Hippocampal formation (tissue), 2 donors: ENCODE data around the gene DNAH1.
A peak's percentile ranks its signal among the peaks of the same experiment; 100 is the strongest.
"Not testable (repeated sequence)": the region's sequence is repeated elsewhere in the genome, so short reads cannot be mapped to it uniquely, and the experiment has no call there.

Experiments used
- DNase-seq, 2 donors: peaks; one replicate each; lab custom pipeline; 2025; lab: John Stamatoyannopoulos, UW

Gene DNAH1

DNA sequence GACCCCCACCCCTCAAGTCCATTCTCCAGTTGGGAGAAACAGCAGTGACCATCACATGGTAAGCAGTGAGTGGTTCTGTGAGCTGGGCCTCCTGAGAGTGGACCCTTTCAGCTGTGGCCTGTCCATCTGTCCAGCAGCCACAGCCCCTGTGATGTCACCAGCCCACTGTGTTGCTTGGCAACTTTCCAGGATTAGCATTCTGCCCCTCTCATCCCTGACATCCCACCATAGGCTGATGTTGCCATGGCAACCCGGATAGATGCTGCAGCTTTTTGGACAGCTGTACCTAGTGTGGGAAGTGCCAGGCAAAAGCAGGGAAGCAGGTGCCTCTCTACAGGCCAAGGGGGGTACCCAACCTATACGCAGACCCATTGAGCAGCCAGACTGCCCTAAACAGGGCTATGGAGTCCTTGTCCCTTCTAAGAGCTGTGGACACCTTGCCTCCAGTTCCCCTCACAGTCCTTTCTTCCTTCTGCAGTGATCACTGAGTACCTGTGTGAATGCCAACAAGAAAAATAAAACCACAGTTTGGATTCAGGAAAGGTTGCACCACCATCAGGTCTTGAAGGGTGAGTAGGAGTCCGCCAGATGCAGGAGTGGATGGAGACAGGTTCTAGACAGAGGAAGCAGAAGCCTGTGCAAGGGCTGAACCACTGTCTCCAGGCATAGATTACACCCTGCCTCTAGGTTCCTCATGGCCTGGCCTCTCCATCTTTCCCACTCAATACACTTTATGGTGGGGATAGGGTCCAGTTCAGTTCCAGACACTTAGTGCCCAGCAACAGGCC, at the start of gene DNAH1:
DNAH1 (plus strand) TSS at position 343 of the 788 bp plus-strand sequence. CDS start 6,124 bp downstream, outside the sequence.
- DNase-seq, result no peak

DNA sequence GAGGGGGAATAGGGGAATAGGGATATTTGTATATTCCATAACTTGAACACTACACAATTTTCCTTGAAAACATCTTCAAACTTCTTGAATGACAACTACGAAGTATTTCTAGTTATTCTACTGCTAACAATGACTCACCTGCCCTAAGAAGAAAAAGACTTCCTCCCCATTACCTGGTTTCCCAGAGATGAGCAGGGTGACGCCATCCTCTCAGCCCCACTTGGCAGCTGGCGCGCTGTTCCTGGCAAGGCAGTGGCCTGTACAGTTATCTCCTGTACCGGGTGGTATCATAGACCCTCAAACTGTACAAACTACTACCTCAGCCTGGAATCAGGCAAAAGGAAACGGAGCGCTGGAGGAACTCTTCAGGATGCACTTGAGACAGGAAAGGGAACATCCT, 48.1 kb upstream of the DNAH1 start:
- DNase-seq, result no peak

DNA sequence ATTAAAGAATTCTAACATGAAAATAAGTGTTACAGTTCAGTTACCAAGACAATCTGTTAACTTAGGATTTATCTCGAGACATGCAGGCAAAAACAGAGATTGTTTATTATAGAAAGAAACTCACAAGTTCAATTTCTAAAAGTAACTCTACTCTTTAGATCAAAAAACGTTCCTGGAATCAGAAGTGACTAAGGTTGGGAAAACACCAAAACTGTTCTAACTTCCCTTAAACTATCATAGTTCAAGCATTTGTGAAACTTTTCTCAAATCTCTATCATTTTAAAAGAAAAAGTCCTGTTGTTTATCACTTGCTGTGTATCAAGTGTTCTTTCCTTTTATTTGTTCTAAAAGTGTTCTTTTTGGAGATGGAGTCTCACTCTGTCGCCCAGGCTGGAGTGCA, 46.3 kb upstream of the DNAH1 start:
- no peak for DNase-seq

DNA sequence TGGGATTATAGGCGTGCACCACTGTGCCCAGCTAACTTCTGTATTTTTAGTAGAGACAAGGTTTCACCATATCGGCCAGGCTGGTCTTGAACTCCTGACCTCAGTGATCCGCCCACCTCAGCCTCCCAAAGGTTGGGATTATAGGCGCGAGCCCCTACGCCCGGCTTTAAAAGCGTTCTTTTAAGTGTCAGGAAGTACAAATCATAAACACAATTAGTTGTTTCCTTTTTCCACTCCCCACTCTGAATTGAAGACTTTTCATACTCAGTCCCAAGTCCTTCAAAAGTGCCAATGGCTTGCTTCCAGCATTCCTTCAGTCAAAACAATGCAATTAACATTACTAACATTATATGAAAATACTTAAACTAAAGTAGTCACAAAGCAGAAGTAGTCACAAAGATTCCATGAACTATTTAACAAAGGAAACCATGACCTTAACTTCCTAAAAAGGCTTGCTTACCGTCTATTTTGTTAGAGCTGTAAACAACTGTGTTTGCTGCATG, 45.8 kb upstream of the DNAH1 start:
- no peak for DNase-seq

DNA sequence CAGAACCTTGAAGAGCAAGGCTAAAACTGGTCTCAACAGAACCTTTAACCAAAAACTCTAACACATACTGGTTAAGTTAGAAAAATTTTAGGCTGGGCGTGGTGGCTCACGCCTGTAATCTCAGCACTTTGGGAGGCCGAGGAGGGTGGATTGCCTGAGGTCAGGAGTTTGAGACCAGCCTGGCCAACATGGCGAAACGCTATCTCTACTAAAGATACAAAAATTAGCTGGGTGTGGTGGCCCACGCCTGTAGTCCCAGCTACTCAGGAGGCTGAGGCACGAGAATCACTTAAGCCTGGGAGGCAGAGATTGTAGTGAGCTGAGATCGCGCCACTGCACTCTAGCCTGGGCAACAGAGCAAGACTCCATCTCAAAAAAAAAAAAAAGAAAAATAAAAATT, 43.9 kb upstream of the DNAH1 start:
- DNase-seq, result not testable (repeated sequence)

GRCh38 chr3:52272831-52273230, 43.3 kb upstream of the DNAH1 start:
- DNase-seq, result no peak

GRCh38 chr3:52274781-52275180, 41.3 kb upstream of the DNAH1 start:
- not testable (repeated sequence) for DNase-seq

- DNase-seq, result peak in 1 of 2 donors; percentile 14
Measured at GRCh38 chr3:52277071-52277964, 38.8 kb upstream of the DNAH1 start.

- peak; percentile 48 to 54 for DNase-seq
Measured at GRCh38 chr3:52277972-52278509, 38.1 kb upstream of the DNAH1 start.

DNA sequence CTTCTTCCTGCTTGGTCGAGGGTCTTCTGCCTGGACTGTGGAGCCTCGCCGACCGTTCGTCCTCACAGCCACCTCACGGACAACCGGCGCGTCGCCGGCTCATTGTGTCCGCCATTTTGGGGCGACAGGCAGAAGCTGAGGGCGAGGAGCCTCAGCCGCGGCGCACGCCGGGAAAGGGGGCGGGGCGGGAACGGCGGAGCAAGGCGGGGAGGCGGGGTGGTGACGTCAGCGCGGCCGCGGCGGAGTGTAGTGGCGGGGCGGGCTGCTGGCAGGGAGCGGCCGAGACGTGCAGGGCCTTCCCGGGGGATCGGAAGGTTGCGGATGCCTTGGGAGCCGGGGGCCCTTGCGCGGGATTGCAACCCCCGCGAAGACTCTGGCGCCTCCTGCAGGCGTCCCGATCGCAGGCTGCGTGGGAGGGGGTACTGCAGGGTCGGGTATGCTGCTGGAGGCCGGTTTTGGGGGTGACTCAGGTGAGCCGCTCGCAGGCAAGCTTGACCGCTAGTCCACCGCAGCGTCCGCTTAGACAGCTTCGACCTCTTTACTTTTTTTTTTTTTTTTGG, 37.5 kb upstream of the DNAH1 start, which contains the start of gene WDR82:
WDR82 (minus strand) TSS at position 140 of the 560 bp plus-strand sequence. CDS start 288 bp downstream, outside the sequence.
- DNase-seq, result peak; percentile 93 to 94

DNA sequence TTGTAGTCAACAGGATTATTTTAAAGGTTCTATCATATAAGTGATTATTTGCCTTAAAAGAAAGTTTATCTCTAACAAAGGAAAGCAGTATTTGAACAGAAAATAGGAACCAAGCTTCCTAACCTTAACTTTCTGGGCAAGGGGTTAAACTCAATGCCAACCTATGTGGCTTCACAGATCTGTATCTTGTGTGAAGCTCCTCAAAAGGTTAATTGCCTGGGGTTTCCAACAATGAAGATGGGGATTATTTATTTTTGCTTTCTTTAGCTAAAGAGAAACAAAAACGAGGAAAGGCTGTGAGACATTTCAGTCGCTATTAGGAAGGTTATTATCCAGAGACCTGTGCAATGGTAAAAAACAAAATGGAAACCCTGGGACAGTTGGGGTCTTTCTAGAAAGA, 36.5 kb upstream of the DNAH1 start:
- DNase-seq, result no peak

- DNase-seq, result peak in 1 of 2 donors; percentile 25
Measured at GRCh38 chr3:52280050-52280461, 36.1 kb upstream of the DNAH1 start.

DNA sequence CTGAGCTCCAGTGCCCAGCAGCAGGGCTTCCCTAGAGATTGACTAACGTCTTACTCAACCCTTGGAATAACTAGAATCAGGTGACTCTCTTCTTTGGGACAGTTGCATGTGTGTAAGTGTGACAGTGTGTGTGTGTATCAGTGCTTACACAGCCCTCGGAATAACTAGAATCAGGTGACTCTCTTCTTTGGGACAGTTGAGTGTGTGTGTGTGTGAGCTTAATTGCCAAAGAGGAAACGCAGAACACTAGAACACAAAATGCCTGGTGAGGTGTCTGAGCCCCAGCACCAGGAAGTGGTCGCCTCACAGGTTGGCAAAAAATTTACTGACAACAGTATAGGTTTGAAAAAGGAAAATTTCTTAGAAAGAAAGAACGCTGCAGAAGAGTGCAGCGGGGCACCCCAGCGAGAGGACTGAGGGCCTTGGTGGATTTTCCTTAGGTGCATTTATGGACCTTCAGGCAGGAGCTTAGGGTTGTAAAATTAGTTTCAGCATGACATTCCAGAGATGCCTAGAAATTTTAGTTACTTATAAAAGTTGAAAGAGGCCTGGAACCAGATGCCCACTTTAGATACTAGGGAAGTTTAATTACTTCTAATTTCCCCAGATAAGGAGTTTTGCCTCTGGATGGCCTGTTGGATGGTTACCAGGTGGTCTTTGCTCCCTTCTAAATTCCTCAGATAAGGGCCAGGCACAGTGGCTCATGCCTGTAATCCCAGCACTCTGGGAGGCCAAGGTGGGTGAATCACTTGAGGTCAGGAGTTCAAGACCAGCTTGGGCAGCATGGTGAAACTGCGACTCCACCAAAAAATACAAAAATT, 33.9 kb upstream of the DNAH1 start:
- no peak for DNase-seq

- no peak for DNase-seq
Measured at GRCh38 chr3:52283306-52283705, 32.8 kb upstream of the DNAH1 start.

- DNase-seq, result not testable (repeated sequence)
Measured at GRCh38 chr3:52284051-52284450, 32.1 kb upstream of the DNAH1 start.

- DNase-seq, result no peak
Measured at GRCh38 chr3:52286777-52287110, 29.4 kb upstream of the DNAH1 start.

- DNase-seq, result no peak
Measured at GRCh38 chr3:52288674-52289073, 27.4 kb upstream of the DNAH1 start.

DNA sequence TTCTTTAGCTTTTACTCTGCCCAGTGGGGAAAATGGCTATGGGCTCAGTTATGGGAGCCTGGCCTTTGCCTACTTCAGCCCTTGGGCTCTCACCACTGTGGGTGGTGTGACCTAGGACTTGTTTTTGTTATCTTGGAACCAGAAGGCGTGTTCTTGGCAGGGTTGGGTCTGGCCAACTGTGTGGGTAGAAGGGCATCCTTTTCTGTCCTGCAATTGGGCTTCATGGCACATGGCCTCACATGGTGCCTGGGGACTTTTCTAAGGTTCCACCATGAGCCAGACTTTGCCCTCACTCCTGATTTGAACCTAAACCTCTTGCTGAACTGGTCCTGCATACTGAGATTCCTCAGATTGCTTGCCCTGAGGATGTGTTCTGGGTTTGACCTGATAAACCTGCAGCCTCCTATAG, 26.8 kb upstream of the DNAH1 start:
- no peak for DNase-seq

DNA sequence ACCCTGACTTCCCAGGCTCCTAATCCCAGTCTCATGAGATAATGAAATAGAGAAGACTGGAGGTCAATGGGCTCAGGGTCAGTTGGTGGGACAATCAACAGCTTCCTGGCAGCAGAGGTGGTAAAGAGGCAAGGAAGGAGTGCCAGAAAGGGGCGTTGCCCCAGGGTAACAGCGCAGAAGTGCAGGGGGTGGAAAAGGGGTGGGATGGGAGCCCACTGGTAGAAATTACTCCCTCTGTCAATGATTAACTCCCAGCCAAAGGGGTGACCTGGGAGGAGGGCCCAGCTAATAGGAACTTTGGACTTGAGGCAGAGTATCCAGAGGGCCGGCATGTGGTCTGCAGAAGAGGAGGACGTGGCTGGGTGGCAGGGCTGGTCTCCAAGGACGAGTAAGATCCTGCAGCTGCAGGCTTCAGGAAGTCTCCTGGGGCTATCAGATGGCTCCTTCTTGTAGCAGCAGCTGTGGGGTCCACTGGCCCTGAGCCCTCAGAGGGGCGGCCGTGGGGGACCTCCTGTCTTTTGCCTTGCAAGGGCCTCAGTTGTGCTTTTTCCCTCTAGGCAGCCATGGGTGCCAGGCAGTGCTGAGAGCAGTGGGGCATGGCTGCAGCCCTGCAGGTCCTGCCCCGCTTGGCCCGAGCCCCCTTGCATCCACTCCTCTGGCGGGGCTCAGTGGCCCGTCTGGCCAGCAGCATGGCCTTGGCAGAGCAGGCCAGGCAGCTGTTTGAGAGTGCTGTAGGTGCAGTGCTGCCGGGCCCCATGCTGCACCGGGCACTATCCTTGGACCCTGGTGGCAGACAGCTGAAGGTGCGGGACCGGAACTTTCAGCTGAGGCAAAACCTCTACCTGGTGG, 26.1 kb upstream of the DNAH1 start:
- DNase-seq, result no peak
